ENCODE data around the gene SEC23A.
"Not testable (repeated sequence)": the region's sequence is repeated elsewhere in the genome, so short reads cannot be mapped to it uniquely, and the experiment has no call there.

Gene SEC23A

DNA sequence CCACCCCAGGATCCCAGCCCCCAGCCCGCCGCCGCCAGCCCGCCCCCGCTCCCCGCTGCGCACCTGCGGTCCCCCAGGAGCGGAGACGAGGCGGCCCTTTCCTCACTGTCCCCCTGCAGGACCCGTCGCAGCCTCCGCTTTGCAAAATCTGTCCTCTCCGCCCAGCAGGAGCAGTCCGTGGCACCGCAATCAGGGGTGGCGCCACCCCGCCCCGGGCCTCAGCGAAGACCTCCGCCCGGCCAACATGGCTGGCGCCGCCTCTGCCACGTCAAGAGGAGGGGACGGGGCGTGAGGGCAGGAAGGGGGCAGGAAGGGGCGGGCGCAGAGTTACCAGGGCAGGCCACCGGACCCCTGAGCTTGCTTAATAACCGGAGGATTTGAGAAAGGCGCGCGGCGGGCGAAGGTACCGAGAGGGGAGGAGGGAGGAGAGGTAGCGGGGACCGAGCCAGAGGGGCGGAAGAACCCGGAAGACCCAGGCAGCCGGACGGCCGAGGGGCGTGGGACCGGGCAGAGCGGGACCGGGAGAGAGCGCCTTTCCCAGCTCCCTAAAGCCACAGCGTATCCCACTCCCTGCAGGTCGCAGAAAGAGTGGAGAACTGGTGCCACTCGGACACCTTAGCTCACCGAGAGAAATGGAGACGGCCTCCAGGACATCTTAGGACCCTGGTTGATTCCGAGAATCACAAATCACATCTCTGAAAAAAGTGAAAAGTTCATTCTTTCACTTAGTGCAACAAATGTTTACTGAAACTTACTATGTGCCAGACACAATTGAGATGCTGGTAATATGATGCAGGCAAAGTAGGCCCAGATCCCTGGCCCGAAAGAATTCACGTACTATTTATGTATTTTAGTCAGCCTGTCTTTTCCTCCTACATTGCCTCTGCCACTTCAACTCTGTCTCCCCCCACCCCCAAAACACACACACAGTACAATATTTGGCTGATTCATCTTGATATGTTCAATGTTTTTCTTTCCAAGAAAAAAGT, at the start of gene SEC23A:
Gene SEC23A (minus strand): TSS at position 267 of the 989 bp plus-strand sequence. CDS start 7,117 bp downstream, outside the sequence.
- peak; percentile 79 to 84 for DNase-seq

DNA sequence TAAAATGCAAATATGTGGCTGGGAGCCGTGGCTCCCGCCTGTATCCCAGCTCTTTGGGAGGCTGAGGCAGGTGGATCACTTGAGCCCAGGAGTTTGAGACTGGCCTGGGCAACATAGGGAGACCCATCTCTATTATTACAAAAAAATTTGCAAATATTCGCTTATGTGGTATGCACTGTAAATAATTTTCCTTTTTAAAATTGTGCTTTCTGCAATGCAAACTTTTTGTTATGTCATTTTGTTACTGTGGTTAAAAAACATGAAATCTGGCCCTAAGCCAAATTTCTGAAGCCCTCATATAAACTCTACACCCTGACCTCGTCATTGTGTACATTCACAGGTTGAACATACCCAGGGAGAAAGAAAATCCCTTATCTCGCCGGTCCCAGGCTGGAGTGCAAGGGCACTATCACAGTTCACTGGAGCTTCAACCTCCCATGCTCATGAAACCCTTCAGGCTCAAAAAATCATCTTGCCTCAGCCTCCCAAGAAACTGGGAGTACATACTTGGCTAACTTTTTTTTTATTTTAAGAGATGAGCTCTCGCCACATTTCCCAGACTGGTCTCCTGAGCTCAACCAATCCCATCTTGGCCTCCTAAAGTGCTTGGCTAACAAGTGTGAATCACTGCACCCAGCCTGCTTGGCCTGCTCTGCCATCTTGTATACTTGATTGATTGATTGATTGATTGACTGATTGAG, 42.4 kb upstream of the SEC23A start:
- DNase-seq, result no peak

DNA sequence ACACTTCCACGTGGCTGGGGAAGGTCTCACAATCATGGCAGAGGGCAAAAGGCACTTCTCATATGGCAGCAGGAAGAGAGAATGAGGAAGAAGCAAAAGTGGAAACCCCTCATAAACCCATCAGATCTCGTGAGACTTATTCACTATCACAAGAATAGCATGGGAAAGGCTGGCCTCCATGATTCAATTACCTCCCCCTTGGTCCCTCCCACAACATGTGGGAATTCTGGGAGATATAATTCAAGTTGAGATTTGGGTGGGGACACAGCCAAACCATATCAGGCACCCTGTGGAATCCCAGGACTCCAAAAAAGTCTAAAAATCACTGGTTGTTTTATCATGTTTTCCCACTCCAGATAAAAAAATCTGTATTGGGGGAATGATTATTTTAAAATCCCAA, 40.2 kb upstream of the SEC23A start:
- DNase-seq, result not testable (repeated sequence)

DNA sequence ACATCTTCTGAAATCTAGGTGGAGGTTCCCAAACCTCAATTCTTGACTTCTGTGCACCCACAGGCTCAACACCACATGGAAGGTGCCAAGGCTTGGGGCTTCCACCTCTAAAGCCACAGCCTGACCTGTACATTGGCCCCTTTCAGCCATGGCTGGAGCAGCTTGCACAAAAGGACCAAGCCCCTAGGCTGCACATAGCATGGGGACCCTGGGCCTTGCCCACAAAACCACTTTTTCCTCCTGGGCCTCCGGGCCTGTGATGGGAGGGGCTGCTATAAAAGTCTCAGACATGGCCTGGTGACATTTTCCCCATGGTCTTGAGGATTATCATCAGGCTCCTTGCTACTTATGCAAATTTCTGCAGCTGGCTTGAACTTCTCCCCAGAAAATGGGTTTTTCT, 38.6 kb upstream of the SEC23A start:
- not testable (repeated sequence) for DNase-seq

DNA sequence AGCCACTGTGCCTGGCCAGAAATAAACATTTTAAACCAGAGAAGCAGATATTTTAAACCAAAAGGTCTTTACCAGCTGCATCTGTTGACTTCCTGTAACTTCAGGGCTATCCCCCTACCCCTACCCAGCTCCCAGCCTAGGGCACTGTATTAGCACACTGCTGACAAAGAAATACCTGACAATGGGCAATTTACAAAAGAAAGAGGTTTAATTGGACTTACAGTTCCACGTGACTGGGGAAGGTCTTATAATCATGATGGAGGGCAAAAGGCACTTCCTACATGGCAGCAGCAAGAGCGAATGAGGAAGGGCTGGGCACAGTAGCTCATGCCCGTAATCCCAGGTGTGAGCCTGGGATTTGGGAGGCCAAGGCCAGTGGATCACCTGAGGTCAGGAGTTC, 37.1 kb upstream of the SEC23A start:
- DNase-seq, result no peak

DNA sequence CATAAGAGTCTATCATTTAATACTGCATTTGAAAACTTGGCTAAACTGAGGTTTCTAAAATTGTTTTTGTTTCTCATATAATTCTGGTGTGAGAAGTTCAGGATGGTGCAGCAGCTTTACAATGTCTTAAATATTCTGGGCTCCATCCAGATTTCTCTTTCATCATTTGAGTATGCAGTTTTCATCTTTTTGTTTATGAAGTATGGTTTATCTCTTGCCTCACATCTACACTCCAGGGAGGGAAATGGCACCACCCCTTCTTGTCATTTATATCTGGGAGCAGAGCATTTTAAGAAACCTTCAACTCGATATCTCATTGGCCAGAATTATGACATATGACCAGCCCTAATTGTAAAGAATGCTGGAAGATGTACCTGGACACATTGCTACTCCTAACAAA, 35.4 kb upstream of the SEC23A start:
- DNase-seq, result no peak

DNA sequence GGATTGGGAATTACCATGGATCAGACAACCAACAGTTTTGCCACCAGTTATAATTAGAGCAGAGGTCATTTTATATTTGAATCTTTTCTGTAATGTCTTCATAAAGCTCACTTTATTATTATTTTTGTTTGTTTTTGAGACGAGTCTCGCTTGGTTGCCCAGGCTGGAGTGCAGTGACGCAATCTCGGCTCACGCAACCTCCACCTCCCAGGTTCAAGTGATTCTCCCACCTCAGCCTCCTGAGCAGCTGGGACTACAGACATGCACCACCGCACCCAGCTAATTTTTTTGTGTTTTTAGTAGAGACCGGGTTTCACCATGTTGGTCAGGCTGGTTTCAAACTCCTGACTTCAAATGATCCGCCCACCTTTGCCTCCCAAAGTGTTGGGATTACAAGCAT, 34.8 kb upstream of the SEC23A start:
- not testable (repeated sequence) for DNase-seq

DNA sequence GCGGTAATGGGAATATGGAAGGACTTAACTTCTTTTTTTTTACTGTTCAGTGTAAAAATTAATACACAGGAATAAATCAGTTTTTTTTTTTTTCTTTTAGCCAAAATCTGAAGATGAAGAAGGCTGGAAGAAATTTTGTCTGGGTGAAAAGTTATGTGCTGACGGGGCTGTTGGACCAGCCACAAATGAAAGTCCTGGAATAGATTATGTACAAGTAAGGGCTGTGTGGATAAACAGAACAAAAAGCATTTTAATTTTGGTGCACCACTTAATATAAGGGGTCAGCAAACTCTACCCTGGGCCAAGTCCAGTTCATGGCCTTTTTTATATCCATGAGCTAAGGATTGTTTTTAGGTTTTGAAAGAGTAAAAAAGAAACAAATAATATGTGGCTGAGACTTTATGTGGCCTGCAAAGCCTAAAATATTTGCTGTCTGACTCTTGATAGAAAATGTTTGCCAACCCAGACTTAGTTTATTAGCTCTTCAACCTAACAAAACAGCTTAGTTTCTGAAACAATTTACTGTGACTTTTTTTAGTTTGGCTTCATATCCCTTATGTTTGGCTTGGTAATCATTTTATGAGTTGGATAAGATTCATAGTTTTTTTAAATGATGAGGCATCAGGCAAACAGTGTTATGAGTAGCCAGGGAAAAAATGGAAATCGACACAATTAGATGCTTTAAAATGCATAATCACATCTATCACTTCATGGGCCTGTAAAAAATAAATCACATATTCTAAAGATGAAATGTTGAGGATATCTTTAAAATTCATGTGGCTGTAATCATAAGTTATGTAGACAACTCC, 19.5 kb upstream of the SEC23A start:
- DNase-seq, result no peak

DNA sequence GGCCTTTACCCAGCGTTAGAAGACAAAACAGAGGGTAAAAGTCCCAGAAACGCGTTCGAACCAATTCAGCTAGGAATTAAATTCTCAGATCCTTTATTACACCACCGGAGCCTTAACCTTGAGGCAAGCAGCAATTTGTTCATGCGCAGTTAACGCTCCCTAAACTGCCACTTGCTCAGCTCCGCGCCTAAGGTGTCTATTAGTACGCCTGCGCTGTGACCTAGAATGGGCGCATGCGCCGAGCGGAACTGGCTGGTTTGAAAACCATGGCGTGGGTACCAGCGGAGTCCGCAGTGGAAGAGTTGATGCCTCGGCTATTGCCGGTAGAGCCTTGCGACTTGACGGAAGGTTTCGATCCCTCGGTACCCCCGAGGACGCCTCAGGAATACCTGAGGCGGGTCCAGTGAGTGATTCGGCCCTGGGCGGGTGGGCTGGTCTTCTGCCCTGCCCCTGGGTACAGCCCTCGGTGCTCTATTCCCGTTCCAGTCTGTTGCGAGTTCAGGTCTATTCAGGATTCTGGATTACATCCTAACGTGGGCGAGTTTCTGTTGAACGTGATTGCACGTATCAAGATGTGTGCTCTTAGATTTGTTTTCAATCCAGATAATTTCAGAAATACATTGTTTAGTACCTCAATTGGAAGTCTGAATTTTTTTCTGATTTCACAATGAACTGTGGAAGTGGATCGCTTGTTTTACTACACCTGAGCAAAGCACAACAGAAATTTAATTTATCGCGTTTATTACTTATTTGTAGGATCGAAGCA, 11.2 kb upstream of the SEC23A start, which contains the start of gene GEMIN2:
Gene GEMIN2 (plus strand): TSS at position 251 of the 766 bp plus-strand sequence. CDS start 16 bp downstream, at position 267.
- DNase-seq, result peak; percentile 95 to 96

DNA sequence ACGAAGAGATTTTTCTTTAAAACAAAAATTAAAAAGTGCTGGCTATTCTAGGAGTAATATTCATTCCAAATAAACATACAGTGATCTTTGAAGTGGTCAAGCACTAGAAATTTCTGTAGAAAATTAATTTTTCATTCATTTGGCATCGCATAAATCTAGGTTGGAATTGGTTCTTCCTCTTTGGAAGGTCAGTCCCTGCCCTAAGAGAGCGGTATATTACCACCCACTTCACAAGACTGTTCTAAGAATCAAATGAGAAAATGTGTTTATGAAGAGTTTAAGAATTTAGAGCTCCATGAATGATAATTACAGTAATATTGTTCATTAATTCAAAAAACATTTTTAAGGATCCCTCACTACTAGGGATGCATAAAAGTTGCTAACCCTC, 10.6 kb upstream of the SEC23A start:
- DNase-seq, result no peak

DNA sequence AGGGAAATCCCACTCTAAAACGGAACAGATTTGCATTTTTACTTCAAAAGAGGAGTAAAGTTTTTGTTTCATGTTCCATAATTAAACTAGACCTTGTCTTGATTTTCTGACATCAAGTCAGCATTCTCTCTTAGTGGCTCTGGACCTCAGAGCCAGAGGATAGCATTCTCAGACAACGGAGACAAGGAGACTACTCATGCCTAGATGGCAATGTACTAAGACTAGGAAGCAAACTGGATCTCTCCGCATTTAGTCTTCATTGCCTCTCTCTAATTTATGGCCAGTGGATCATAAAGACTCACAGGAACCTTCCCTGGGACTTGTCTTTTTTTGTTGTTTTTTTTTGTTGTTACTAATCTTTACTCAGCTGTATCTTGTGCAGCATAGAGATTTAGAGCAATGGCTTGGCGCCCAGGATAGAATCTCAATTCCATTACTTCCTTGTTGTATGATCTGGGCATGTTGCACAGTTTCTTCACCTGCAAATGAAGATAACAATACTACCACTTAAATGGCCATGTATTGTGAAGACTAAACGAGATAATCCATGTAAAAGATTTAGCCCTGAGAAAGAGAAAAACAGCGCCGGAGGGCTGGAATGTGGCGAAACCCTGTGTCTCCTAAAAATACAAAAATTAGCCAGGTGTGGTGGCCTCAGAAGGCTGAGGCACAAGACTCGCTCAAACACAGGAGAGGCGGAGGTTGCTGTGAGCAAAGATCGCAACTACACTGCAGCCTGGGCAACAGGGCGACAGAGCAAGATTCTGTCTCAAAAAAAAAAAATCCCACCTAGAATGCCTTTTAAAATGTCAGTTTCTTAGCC, 7.1 kb upstream of the SEC23A start:
- DNase-seq, result no peak

DNA sequence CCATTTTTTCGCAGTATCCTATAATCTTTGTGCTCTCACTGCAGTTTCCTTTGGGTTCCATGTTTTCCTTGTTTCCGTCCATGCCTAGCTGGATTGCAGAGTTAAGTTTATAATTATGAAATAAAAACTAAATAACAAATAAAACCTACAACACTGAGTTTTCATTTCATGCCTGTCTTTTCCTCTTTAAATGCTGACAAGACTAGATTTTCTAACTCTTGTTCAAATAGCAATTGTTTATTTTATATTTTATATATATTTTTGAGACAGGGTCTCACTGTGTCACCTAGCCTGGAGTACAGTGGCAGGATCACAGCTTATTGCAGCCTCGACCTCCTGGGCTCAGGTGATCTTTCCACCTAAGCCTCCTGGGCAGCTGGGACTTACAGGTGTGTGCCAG, 5.8 kb upstream of the SEC23A start:
- no peak for DNase-seq

DNA sequence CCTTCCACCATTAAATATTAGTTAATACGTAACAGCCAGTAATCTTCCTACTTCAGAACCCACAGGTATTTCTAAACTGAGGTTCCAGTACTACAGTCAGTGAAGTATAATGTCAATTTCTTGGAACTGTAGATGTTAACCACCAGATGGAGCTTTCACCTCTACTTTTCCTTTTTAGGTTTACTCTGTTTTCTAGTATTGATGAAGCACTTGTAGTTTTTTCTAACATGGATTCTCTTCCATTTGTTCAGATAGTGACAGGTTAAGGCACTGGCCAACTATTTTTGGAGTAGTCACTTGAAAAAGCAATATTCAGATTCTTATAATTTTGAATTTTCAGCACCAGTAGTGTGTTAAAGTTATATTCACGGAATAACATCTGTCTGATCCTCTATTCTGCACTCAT, 4.6 kb upstream of the SEC23A start:
- DNase-seq, result peak; percentile 72 to 73

DNA sequence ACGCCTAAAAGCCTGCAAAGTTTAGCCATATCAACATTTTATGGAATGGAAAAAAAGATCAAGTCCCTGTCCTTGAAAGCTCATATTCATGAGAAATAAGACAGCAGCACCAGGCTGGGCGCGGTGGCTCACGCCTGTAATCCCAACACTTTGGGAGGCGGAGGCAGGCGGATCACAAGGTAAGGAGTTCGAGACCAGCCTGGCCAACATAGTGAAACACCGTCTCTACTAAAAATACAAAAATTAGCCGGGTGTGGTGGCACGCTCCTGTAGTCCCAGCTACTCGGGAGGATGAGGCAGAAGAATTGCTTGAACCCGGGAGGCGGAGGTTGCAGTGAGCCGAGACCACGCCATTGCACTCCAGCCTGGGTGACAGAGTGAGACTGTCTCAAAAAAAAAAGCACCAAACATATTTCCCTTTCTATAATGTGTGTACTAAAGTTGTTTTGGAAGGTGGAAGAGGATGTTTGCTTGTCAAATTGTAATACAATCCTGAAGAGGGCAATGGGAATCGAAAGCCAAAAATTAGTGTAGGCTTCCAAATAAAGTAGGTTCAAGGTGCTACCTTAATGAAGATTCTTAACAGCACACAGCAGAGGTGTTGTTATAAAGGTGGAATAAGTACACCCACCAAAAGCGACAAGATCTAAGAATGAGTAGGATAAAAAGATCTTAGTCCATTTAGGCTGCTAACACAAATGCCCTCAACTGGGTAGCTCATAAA, 1.2 kb upstream of the SEC23A start:
- not testable (repeated sequence) for DNase-seq

DNA sequence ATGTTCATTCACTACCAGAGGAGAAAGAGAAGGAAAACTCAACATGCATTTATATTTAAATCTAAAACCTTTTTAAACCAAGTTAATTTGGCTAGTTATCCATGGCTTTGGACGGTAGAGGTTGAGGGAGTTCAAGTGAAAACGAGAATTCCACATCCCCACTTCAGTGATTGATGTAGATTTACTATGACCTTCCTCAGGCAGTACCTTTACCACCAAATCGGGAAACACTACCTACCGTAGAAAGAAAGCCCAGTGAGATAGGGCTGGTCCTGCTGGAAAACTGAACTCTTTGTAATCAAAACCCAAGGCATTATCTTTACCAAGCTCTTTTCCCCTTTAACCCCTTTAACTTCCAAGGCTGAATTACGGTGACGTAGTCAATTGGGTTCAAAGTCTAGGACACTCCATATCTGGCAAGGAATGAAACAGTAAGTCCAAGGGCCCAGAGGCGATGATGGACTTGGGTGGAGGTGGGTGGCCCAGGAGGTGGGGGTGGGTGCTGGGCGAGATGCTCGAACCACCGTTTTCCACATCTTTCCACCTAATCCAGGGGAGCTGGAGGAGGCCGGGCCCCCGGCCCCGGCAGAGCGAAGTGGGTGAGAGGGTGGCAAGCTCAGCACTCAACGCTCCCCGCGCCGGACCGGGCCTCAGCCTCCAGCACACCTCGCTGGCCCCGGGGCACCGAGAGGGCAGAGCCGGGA, 618 bp downstream of the SEC23A start:
- DNase-seq, result no peak

DNA sequence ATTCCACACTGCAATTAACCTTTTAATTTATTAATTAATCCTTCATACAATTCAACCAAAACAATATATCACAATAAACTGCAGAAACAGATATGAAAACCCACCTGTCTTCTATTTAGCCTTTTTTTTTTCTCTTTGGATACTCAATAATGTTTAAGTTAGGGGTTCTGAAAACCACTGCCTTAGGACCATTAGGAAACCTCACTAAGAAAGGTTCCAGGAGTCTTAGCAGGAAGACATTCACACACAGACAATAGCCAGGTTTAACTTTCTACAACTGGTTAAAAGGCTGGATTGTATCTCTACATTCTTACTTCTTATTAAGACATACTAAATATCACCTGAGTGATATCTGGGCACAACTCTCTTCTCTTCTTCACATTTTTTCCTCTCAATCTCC, 3.3 kb downstream of the SEC23A start:
- no peak for DNase-seq

DNA sequence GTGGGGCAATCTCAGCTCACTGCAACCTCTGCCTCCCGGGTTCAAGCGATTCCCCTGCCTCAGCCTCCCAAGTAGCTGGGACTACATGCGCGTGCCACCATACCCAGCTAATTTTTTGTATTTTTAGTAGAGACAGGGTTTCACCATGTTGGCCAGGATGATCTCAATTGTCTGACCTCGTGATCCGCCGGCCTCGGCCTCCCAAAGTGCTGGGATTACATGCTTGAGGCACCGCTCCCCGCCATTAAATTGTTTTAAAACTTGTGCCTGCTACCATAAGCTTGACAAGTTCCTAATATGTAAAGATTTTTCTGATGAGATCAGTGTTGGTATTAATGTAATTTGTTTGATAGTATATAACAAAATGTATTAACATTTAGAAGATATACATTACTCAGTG, 3.8 kb downstream of the SEC23A start:
- not testable (repeated sequence) for DNase-seq

DNA sequence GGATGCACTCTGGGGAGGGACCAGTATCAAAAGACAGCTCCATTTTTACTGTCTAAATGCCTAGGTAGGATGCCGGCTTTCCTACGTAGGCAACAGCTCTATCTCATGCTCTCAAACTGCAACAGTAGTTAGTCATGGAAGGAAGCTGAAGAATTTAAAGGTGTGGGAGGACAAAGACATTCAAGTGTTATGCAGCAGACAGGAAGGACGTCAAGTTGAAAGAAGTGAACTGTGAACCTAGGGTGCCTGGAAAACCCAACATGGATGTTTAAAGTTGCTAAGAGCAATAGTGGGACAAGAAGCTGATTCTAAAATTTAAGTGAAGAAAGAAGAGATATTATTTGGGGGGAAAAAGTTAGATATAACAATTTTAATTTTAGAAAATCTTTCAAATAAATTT, 5.9 kb downstream of the SEC23A start:
- no peak for DNase-seq

DNA sequence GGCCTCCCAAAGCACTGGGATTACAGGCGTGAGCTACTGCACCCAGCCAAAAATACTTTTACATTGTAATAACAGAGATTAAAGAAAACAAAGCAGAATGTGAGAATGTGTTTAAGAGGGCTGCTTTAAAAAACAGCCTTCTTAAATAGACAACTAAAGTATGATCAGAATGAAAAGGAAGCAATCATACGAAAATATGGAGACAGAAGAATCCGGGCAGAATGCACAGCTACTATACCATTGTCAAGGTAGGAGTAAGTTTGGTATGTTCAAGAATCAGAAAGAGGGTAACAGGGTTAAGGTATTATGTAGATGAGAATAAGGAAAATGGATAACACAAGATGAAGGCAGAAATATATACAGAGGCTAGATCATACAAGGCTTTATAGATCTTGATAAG, 8.5 kb downstream of the SEC23A start:
- no peak for DNase-seq

DNA sequence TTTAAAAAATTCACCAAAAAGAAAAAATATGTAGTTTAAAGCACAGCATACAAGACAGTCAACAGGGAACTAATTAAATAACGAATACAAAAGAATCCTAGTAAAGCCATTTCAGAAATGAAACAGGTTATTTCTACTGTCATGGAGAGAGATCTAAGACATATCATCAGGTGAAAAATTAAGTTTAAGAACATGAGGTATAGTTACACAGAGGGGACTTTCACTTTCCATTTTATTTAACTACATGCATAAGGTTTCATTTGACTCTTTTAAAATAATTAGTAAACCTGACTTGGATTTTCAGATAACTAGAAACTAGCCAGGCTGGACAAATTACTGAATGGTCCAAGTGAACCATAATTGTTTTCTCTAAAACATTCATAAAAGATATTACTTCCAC, 11.3 kb downstream of the SEC23A start:
- DNase-seq, result no peak

All from AML-193 (cell line).